GM23248 (cell line): ENCODE data around the gene LY6G6D. TPM values are rescaled to one million over a fixed set of nuclear protein-coding genes. Genes with fewer than 3 reads are reported as not detected.
A peak's percentile ranks its signal among the peaks of the same experiment; 100 is the strongest.

Experiments used
- DNase-seq: peaks from one replicate; pipeline ENCODE4 v3.0.0-alpha.2; 2015
- H2AFZ ChIP-seq: fragments of 200-600 bp; sonication (generic); 2 replicates; pipeline ENCODE4 v1.6.1; 2016; ENCODE audit warnings: antibody characterized with exemption
- H3F3A ChIP-seq: fragments of 200-600 bp; sonication (generic); 2 replicates; pipeline ENCODE4 v1.6.1; 2016; ENCODE audit warnings: mild to moderate bottlenecking, antibody characterized with exemption, mixed run types; ENCODE audit not compliant: insufficient read depth
- H3K27ac ChIP-seq: fragments of 200-600 bp; sonication (generic); 2 replicates; pipeline ENCODE4 v1.5.1; 2016; ENCODE audit warnings: mild to moderate bottlenecking
- H3K27me3 ChIP-seq: fragments of 200-600 bp; sonication (generic); replicated peaks from 2 replicates; pipeline ENCODE4 v1.6.1; 2016; ENCODE audit warnings: mild to moderate bottlenecking; ENCODE audit not compliant: insufficient read depth
- H3K36me3 ChIP-seq: fragments of 200-600 bp; sonication (generic); 2 replicates; pipeline ENCODE4 v1.6.1; 2016; ENCODE audit warnings: low read depth, mild to moderate bottlenecking
- H3K4me1 ChIP-seq: fragments of 200-600 bp; sonication (generic); 2 replicates; pipeline ENCODE4 v1.6.1; 2016; ENCODE audit warnings: mild to moderate bottlenecking; ENCODE audit not compliant: insufficient read depth
- H3K4me2 ChIP-seq: fragments of 200-600 bp; sonication (generic); one replicate; pipeline ENCODE4 v1.6.1; 2016; ENCODE audit warnings: mild to moderate bottlenecking; ENCODE audit not compliant: unreplicated experiment
- H3K4me3 ChIP-seq: fragments of 200-600 bp; sonication (generic); 2 replicates; pipeline ENCODE4 v1.5.1; 2016; ENCODE audit warnings: mild to moderate bottlenecking
- H3K79me2 ChIP-seq: fragments of 200-600 bp; sonication (generic); 2 replicates; pipeline ENCODE4 v1.6.1; 2016; ENCODE audit warnings: mild to moderate bottlenecking; ENCODE audit not compliant: insufficient read depth
- H3K9ac ChIP-seq: fragments of 200-600 bp; sonication (generic); 2 replicates; pipeline ENCODE4 v1.6.1; 2016; ENCODE audit warnings: mild to moderate bottlenecking
- H3K9me2 ChIP-seq: fragments of 200-600 bp; sonication (generic); 2 replicates; pipeline ENCODE4 v1.6.1; 2016; ENCODE audit warnings: mixed run types, mild to moderate bottlenecking, moderate library complexity; ENCODE audit not compliant: insufficient read depth
- H3K9me3 ChIP-seq: fragments of 200-600 bp; sonication (generic); one replicate; pipeline ENCODE4 v1.6.1; 2017; ENCODE audit warnings: low read depth
- H4K20me1 ChIP-seq: fragments of 200-600 bp; sonication (generic); 2 replicates; pipeline ENCODE4 v1.6.0; 2016; ENCODE audit not compliant: insufficient read depth
- EZH2 ChIP-seq: fragments of 200-600 bp; sonication (generic); IDR thresholded peaks from 2 replicates; pipeline ENCODE4 v1.6.1; 2018; ENCODE audit warnings: antibody characterized with exemption, mild to moderate bottlenecking; ENCODE audit not compliant: insufficient read depth, poor library complexity, severe bottlenecking
- EZH2phosphoT487 ChIP-seq: fragments of 200-600 bp; sonication (generic); IDR thresholded peaks from 2 replicates; pipeline ENCODE4 v1.6.1; 2018; ENCODE audit warnings: antibody characterized with exemption, moderate library complexity, mild to moderate bottlenecking, low read depth; ENCODE audit not compliant: insufficient read depth
- WGBS, 2 experiments: methylation state at CpG; one replicate each; pipeline ENCODE4 v1.1.6; 2015 to 2017; ENCODE audit warnings: low lambda C conversion rate in 2 of 2, low coverage in 1 of 2; ENCODE audit errors: missing lambda C conversion rate in 2 of 2; 5-methylcytosine and 5-hydroxymethylcytosine counted together
- in situ Hi-C: fragments of 300-500 bp; cut with MboI; formaldehyde crosslinking; loops from 2 replicates; pipeline ENCODE4 v1.15.0; 2020
- polyA plus RNA-seq: library from polyadenylated mRNA; unstranded; fragments of >200 nt; fragmentation: Nextera tagmentation; extraction: Ambion mirVana; gene quantifications from 2 replicates; pipeline ENCODE4 v1.2.1, GENCODE V29; 2016
- total RNA-seq: library from RNA; depleted of rRNA; stranded (reverse); fragments of >200 nt; shearing (Covaris generic); gene quantifications from 2 replicates; pipeline ENCODE4 v1.2.3, GENCODE V29; 2014

Gene LY6G6D
- total and polyA plus RNA-seq, 2 experiments from 2014 or later = not detected

DNA sequence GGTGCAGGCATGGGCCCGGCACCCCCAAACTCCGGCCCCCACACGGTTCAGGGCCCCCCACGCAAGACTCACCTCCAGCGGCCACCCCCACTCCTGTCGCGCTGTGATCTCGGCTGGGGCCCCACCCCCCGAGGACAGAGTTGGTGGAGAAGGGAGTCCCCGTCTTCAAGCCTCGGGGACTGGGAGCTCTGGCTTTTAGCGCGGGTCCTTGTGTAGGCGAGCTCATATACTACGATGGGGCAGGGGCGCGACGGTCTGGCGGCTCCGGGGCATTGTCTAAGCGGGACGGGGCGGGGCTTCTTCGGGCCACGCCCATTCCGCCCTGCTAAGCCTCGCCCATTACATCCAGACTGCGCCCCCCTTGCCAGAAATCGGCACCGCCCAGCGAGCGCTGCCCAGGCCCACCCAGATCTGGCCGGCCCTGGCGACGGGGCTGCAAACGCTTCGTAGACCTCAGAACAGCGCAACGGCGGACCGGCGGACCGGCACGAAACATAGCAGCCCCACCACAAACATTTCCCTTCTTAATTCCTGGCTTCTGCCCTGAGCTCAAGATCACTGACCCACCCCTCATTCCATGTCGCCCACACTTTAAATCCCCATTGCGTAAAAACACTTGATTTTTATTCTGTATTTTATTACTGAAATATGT is 15.0 kb downstream of the LY6G6D start:
- Histone ChIP-seq H2AFZ (peak overlapping the region; percentile 70), H3K9me2 (no peaks in the 10 kb centered on the region), H3F3A (peaks cover 40% of the 10 kb centered on the region), H3K36me3 (peaks cover 44% of the 10 kb centered on the region), H3K79me2 (peaks cover 33% of the 10 kb centered on the region), H3K4me3 (peak overlapping the region; percentile 75), H3K9me3 (no peaks in the 10 kb centered on the region), H3K9ac (peak overlapping the region; percentile 81), H4K20me1 (no peaks in the 10 kb centered on the region), H3K27me3 (no peaks in the 10 kb centered on the region), H3K4me1 (peaks cover 19% of the 10 kb centered on the region), H3K4me2 (peak overlapping the region; percentile 87), H3K27ac (peak overlapping the region; percentile 78)
- DNase-seq = peak; percentile 90
- TF ChIP-seq EZH2 (no peak), EZH2phosphoT487 (no peak)
- WGBS, 2 experiments = 1 to 3% methylated on average over 33 to 40 of the region's 46 CpGs
- in situ Hi-C loops = no loop called here

DNA sequence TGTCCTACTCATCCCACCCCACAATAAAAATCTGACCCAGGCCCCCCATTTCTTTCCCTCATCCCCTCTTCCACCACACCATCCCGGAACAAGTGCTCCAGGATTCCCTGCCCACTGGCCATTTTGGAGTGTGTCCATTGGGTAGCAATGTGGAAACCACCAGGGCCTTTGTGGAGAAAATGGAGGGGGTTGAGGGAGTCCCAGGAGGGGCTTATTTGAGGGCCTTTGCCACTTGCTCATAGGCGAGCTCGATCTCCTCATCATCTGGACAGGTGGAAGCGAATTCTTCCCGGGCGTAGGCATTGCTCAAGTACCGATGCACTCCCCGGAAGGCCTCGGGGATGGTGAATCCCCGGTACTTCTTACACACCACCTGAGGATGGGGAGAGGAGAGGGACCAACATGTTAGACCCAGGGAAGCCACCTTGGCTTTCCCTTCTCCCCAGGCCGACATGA is 15.5 kb downstream of the LY6G6D start:
- Histone ChIP-seq H3K9me3 (no peaks in the 10 kb centered on the region), H3K36me3 (peaks cover 44% of the 10 kb centered on the region), H2AFZ (no peak overlapping the region), H3K79me2 (peaks cover 38% of the 10 kb centered on the region), H3K9me2 (no peaks in the 10 kb centered on the region), H3K27ac (peak overlapping the region; percentile 78), H3K4me1 (peaks cover 19% of the 10 kb centered on the region), H4K20me1 (no peaks in the 10 kb centered on the region), H3K4me3 (peak overlapping the region; percentile 75), H3F3A (peaks cover 44% of the 10 kb centered on the region), H3K9ac (peak overlapping the region; percentile 81), H3K27me3 (no peaks in the 10 kb centered on the region), H3K4me2 (peak overlapping the region; percentile 87)
- DNase-seq = no peak
- 77 to 82% methylated on average over 11 of the region's 11 CpGs for WGBS, 2 experiments
- TF ChIP-seq EZH2 (no peak), EZH2phosphoT487 (no peak)
- in situ Hi-C loops = no loop called here

DNA sequence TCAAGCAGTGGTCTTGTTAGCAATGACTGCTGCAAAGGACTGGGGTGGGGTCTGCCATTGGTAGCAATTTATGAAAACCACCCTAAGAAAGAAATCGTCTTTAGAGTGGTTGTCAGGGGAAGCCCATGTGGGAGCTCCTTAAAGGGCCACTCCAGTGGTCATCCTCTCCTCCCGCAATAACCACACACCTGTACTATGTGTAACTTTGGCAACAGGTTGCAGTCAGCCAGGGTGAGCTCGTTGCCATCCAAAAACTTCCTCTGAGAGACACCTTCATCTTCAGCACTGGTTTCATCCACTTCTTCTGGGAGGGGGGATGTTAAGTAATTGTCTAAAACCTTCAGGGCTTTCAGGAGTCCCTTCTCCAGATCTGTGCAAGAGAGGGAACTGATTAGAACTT is 16.9 kb downstream of the LY6G6D start:
- H3K4me3 ChIP-seq = no peak overlapping the region
- peaks cover 52% of the 10 kb centered on the region for H3K79me2 ChIP-seq
- no peak overlapping the region for H3K27ac ChIP-seq
- DNase-seq = no peak
- H3F3A ChIP-seq = peaks cover 54% of the 10 kb centered on the region
- no peaks in the 10 kb centered on the region for H4K20me1 ChIP-seq
- WGBS, 2 experiments = 79 to 88% methylated on average over 3 of the region's 3 CpGs
- no peak overlapping the region for H2AFZ ChIP-seq
- no peak for TF ChIP-seq EZH2phosphoT487
- TF ChIP-seq EZH2 = no peak
- no peak overlapping the region for H3K9ac ChIP-seq
- no peaks in the 10 kb centered on the region for H3K9me2 ChIP-seq
- no peaks in the 10 kb centered on the region for H3K27me3 ChIP-seq
- no peaks in the 10 kb centered on the region for H3K9me3 ChIP-seq
- in situ Hi-C loops = no loop called here
- peaks cover 24% of the 10 kb centered on the region for H3K4me1 ChIP-seq
- H3K4me2 ChIP-seq = no peak overlapping the region
- H3K36me3 ChIP-seq = peaks cover 36% of the 10 kb centered on the region

DNA sequence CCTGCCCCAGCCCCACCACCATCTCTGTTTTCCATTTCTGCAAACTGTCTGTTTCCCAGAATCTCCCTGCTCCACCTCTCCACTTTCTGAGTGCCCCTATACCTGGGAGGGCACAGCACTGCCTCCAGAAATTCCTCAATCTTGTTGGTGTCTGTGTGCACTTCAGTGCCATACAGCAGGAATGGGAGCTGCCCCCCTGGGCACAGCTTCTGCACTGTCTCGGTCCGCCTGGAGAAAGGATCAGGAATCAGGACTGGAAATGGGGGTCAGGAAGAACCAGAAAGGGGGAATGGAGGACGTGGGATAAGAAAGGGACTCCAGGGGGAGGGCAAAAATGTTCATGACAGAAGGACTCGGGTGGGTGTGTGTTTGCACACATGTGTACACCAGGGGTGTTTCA is 18.6 kb downstream of the LY6G6D start:
- Histone ChIP-seq H3K4me1 (peaks cover 41% of the 10 kb centered on the region), H3K9ac (peak overlapping the region; percentile 95), H3K36me3 (peaks cover 33% of the 10 kb centered on the region), H3K4me3 (peak overlapping the region; percentile 100), H3K4me2 (peak overlapping the region; percentile 98), H3K9me3 (no peaks in the 10 kb centered on the region), H3K9me2 (no peaks in the 10 kb centered on the region), H3F3A (peaks cover 67% of the 10 kb centered on the region), H4K20me1 (no peaks in the 10 kb centered on the region), H3K79me2 (peaks cover 58% of the 10 kb centered on the region), H3K27ac (peak overlapping the region; percentile 87), H2AFZ (no peak overlapping the region), H3K27me3 (no peaks in the 10 kb centered on the region)
- WGBS, 2 experiments = 64% methylated on average over 4 of the region's 4 CpGs
- TF ChIP-seq EZH2 (no peak), EZH2phosphoT487 (no peak)
- in situ Hi-C loops = no loop called here
- DNase-seq = no peak
